ENCODE data around the gene RIIAD1.
A peak's percentile ranks its signal among the peaks of the same experiment; 100 is the strongest.

The RIIAD1 gene

GRCh38 chr1:151708891-151709290 lies 12.4 kb upstream of the RIIAD1 start:
- DNase-seq (ENCODE audit: extremely low spot score, insufficient read length, low read depth) (no peak), FAIRE-seq (no peak)

GRCh38 chr1:151710187-151710840 lies 11.0 kb upstream of the RIIAD1 start:
- no peak for FAIRE-seq
- DNase-seq (ENCODE audit: extremely low spot score, insufficient read length, low read depth), result no peak

GRCh38 chr1:151711044-151711800 lies 10.1 kb upstream of the RIIAD1 start:
- no peak for DNase-seq (ENCODE audit: extremely low spot score, insufficient read length, low read depth)
- FAIRE-seq, result no peak

GRCh38 chr1:151711951-151712350 lies 9.4 kb upstream of the RIIAD1 start:
- DNase-seq (ENCODE audit: extremely low spot score, insufficient read length, low read depth) (no peak), FAIRE-seq (no peak)

- FAIRE-seq (no peak), DNase-seq (ENCODE audit: extremely low spot score, insufficient read length, low read depth) (no peak)
Measured at GRCh38 chr1:151713044-151713443, 8.3 kb upstream of the RIIAD1 start.

- no peak for FAIRE-seq
- no peak for DNase-seq (ENCODE audit: extremely low spot score, insufficient read length, low read depth)
Measured at GRCh38 chr1:151713874-151714273, 7.4 kb upstream of the RIIAD1 start.

- FAIRE-seq, result no peak
- no peak for DNase-seq (ENCODE audit: extremely low spot score, insufficient read length, low read depth)
Measured at GRCh38 chr1:151714820-151715725, 6.2 kb upstream of the RIIAD1 start.

GRCh38 chr1:151715726-151716404 lies 5.5 kb upstream of the RIIAD1 start:
- DNase-seq (ENCODE audit: extremely low spot score, insufficient read length, low read depth), result no peak
- no peak for FAIRE-seq

GRCh38 chr1:151716405-151716762 lies 4.9 kb upstream of the RIIAD1 start:
- FAIRE-seq, result no peak

GRCh38 chr1:151716771-151717631 lies 4.3 kb upstream of the RIIAD1 start, which contains the start of gene CELF3:
TSS of gene CELF3 (minus strand) at chr1:151716803. CDS start at chr1:151716020, 783 bp downstream.
- FAIRE-seq, result no peak
- no peak for DNase-seq (ENCODE audit: extremely low spot score, insufficient read length, low read depth)

More at GRCh38 chr1:151716405-151716762, 4.9 kb upstream of the RIIAD1 start:
- no peak for DNase-seq (ENCODE audit: extremely low spot score, insufficient read length, low read depth)

- DNase-seq (ENCODE audit: extremely low spot score, insufficient read length, low read depth), result no peak
- no peak for FAIRE-seq
Measured at GRCh38 chr1:151718011-151718431, 3.3 kb upstream of the RIIAD1 start.

GRCh38 chr1:151718666-151719065 lies 2.7 kb upstream of the RIIAD1 start:
- no peak for FAIRE-seq

GRCh38 chr1:151720125-151720524 lies 1.2 kb upstream of the RIIAD1 start:
- FAIRE-seq (no peak), DNase-seq (ENCODE audit: extremely low spot score, insufficient read length, low read depth) (no peak)

More at GRCh38 chr1:151718666-151719065, 2.7 kb upstream of the RIIAD1 start:
- no peak for DNase-seq (ENCODE audit: extremely low spot score, insufficient read length, low read depth)

GRCh38 chr1:151720554-151720953 lies 768 bp upstream of the RIIAD1 start:
- FAIRE-seq, result peak; percentile 76

GRCh38 chr1:151721788-151722510 lies 627 bp downstream of the RIIAD1 start:
- FAIRE-seq (no peak), DNase-seq (ENCODE audit: extremely low spot score, insufficient read length, low read depth) (no peak)

More at GRCh38 chr1:151720554-151720953, 768 bp upstream of the RIIAD1 start:
- DNase-seq (ENCODE audit: extremely low spot score, insufficient read length, low read depth), result peak; percentile 29

- FAIRE-seq (no peak), DNase-seq (ENCODE audit: extremely low spot score, insufficient read length, low read depth) (no peak)
Measured at GRCh38 chr1:151723726-151724370, 2.5 kb downstream of the RIIAD1 start.

- no peak for DNase-seq (ENCODE audit: extremely low spot score, insufficient read length, low read depth)
- FAIRE-seq, result no peak
Measured at GRCh38 chr1:151728151-151729054, 7.1 kb downstream of the RIIAD1 start.

All from GM18507 (cell line).